NOMO-1 treated with dmso at 0.1 percent for 144 hours (cell line): ENCODE data around the gene KLHDC1.
"Not testable (repeated sequence)": the region's sequence is repeated elsewhere in the genome, so short reads cannot be mapped to it uniquely, and the experiment has no call there.

Experiments
- DNase-seq: peaks from one replicate; lab custom pipeline; 2025; ENCODE audit not compliant: unreplicated experiment; lab: John Stamatoyannopoulos, UW

Gene KLHDC1, protein sequence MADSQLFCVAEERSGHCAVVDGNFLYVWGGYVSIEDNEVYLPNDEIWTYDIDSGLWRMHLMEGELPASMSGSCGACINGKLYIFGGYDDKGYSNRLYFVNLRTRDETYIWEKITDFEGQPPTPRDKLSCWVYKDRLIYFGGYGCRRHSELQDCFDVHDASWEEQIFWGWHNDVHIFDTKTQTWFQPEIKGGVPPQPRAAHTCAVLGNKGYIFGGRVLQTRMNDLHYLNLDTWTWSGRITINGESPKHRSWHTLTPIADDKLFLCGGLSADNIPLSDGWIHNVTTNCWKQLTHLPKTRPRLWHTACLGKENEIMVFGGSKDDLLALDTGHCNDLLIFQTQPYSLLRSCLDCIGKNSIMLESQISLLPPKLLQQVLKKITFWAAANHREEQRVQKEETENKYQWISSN

GRCh38 chr14:49692811-49693734, at the start of gene KLHDC1:
KLHDC1 (plus strand) TSS chr14:49693120; CDS start chr14:49693195, 75 bp downstream.
- peak; percentile 70 for DNase-seq

DNA sequence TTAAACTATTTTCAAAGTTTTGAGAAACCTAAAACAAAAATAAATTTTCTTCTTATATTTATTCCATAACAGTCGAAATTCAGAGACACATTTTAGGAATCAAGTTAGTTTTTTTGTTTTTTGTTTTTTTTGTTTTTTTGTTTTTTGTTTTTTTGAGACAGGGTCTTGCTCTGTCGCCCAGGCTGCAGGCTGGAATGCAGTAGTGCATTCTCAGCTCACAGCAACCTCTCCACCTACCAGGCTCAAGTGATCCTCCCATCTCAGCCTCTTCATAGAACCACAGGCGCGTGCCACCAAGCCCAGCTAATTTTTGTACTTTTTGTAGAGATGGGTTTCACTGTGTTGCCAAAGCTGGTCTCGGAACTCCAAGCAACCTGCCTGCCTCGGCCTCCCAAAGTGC, 39.4 kb upstream of the KLHDC1 start:
- DNase-seq = no peak

DNA sequence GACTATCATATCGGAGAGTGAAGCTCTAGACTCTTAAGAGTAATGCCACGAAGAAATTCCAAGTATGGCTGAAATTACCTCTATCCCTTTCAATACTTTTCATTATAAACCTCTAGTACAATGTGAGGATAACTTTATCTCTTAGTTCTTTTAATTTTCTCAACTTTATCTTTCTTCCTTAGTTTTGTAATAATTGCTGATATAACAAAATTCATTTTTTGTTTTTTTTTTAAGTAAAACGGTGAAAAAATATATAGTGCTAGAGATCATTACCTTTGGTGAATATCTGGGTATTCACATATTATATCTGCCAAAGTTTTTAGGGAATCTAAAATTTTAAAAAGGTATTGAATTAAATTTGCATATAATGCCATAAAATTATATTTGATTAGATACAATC, 38.4 kb upstream of the KLHDC1 start:
- DNase-seq = no peak

DNA sequence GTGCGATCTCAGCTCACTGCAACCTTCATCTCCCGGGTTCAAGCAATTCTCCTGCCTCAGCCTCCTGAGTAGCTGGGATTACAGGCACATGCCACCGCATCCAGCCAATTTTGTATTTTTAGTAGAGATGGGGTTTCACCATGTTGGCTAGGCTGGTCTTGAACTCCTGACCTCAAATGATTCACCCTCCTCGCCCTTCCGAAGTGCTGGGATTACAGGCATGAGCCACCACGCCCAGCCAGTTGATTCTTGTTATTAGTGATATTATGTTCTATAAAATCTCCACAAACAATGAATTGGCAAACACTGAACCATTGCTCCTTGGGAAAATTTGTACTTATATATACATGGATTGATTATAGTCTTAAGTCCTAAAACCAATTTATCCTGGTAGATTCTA, 35.4 kb upstream of the KLHDC1 start:
- not testable (repeated sequence) for DNase-seq

DNA sequence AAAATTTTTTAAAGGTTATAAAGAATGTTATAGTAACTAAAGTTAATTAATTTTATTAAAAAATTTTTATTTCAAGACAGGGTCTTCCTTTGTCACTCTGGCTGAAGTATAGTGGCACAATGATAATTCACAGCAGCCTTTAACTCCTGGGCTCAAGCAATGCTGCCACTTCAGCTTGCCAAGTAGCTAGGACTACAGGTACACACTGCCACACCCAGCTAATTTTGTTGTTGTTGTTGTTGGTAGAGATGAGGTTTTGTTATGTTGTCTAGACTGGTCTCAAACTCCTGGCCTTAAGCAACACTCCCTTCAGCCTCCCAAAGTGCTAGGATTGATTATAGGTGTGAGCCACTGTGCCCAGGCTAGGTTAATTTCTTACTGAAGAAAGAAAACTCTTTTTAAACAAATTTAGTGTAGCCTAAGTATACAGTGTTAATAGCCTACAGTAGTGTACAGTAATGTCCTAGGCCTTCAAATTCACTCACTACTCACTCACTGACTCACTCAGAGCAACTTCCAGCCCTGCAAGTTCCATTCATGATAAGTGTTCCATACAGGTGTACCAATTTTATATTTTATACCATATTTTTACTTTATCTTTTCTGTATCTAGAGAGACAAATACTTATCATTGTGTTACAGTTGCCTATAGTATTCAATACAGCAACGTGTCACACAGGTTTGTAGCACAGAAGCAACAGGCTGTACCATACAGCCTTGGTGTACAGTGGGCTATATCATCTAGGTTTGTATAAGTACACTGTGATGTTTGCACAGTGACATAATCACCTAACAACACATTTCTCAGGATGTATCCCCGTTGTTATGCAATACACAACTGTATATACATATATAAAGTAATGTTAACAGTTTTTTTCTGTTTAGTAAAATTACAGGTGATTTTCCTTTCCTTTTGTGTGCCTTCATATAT, 33.1 kb upstream of the KLHDC1 start:
- no peak for DNase-seq

DNA sequence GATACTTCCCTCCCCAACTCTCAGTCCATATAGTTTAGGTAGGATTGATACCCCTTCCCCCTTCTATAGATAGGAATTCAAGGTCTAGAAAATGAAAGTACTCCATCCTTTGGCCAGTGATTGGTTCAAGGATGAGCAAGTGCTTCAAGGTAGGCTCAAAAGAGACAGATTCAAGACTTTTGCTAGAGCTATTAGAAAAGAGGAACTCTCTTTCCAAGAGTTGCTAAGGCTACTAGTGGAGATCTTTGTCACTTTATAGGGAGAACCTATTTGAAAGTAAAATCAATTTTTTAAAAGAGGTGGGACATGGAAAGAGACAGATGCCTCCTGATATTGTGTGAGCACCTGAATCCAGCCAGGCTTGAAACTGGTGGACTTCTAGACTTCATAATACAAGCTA, 22.4 kb upstream of the KLHDC1 start:
- no peak for DNase-seq

DNA sequence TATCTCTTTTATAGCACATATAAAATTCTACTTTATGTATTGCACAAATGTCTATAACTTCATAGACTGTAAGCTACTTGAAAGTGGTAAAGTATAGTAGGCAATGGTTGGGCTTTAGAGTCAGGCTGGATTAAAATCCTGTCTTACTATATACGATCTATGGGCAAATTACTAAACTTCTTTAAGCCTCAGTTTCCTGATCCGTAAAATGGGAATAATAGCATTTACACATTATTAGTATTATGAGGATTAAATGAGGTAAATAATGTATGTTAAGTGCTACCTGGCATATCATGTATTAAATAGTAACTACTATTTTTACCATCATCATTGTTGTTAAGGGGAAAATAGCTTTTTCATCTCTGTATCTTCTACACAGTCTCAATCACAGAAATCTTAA, 19.3 kb upstream of the KLHDC1 start:
- no peak for DNase-seq

DNA sequence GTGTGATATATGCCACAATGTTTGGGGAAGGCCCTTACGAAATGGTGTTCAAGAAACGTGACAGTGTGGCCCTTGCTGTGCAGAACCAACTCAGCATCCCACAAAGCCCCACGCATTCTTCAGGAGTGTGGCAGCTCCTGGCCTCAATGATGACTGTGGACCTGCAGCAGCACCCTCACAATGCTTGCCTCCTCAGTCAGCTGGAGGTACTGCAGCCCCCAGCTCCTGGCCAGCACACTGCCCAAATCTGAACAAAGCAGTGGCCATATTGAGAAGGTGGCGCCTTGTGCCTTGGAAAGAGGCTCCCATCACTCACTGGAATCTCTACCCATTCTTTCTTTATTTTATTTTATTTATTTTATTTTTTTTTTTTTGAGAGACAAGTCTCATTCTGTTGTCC, 15.3 kb upstream of the KLHDC1 start:
- no peak for DNase-seq

- DNase-seq = no peak
These were observed 13.6 kb upstream of the KLHDC1 start for GRCh38 chr14:49679271-49679670.

GRCh38 chr14:49686425-49686824, 6.5 kb upstream of the KLHDC1 start:
- DNase-seq = no peak

- DNase-seq = peak; percentile 66
These were observed 4.8 kb upstream of the KLHDC1 start, which contains the start of gene POLE2 for GRCh38 chr14:49687942-49688700. POLE2 (minus strand) TSS chr14:49688214; CDS start chr14:49688203, 11 bp downstream.

- DNase-seq = no peak
These were observed 4.3 kb upstream of the KLHDC1 start for GRCh38 chr14:49688701-49689030.

- no peak for DNase-seq
These were observed 1.9 kb upstream of the KLHDC1 start for GRCh38 chr14:49691031-49691430.

GRCh38 chr14:49692193-49692757, 645 bp upstream of the KLHDC1 start:
- DNase-seq = no peak

DNA sequence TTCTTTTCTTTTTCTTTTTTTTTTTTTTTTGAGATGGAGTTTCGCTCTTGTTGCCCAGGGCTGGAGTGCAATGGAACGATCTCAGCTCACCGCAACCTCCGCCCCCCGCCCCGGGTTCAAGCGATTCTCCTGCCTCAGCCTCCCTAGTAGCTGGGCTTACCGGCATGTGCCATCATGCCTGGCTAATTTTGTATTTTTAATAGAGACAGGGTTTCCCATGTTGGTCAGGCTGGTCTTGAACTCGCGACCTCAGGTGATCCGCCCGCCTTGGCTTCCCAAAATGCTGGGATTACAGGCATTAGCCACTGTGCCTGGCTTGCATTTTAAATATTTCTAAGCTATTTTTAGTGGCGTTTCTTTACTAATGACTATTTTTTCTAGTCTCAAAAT, 810 bp downstream of the KLHDC1 start:
- DNase-seq = not testable (repeated sequence)

DNA sequence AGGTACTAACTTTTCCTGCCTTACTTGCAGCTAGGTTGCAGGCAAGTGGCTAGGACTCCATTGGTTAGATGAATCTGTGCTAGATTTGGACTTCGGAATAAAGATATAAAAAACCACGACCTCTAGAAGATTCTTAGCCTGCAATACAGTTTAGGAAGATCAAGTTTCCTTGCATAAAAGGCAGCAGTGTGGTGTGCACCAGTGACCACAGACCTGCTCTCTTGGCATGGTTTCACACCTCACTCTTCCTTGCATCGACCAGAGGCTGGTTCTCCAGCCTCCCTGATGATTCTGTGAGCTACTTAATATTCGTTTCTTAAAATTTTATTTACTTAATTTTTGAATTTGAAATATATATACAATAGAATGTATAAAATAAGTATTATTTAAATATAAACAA, 9.8 kb downstream of the KLHDC1 start:
- no peak for DNase-seq

GRCh38 chr14:49703965-49704364, 11.0 kb downstream of the KLHDC1 start:
- DNase-seq = no peak

- DNase-seq = not testable (repeated sequence)
These were observed 11.6 kb downstream of the KLHDC1 start for GRCh38 chr14:49704471-49704870.

- not testable (repeated sequence) for DNase-seq
These were observed 18.1 kb downstream of the KLHDC1 start for GRCh38 chr14:49710993-49711392.

GRCh38 chr14:49720744-49721143, 27.8 kb downstream of the KLHDC1 start:
- no peak for DNase-seq
